DMS53 treated with DMSO at 0.1 percent for 48 hours (cell line): ENCODE data around the gene UBE2V1.
A peak's percentile ranks its signal among the peaks of the same experiment; 100 is the strongest.
"Not testable (repeated sequence)": the region's sequence is repeated elsewhere in the genome, so short reads cannot be mapped to it uniquely, and the experiment has no call there.

Experiments
- DNase-seq: peaks from one replicate; lab custom pipeline; 2025; ENCODE audit not compliant: unreplicated experiment; lab: John Stamatoyannopoulos, UW

The UBE2V1 gene

DNA sequence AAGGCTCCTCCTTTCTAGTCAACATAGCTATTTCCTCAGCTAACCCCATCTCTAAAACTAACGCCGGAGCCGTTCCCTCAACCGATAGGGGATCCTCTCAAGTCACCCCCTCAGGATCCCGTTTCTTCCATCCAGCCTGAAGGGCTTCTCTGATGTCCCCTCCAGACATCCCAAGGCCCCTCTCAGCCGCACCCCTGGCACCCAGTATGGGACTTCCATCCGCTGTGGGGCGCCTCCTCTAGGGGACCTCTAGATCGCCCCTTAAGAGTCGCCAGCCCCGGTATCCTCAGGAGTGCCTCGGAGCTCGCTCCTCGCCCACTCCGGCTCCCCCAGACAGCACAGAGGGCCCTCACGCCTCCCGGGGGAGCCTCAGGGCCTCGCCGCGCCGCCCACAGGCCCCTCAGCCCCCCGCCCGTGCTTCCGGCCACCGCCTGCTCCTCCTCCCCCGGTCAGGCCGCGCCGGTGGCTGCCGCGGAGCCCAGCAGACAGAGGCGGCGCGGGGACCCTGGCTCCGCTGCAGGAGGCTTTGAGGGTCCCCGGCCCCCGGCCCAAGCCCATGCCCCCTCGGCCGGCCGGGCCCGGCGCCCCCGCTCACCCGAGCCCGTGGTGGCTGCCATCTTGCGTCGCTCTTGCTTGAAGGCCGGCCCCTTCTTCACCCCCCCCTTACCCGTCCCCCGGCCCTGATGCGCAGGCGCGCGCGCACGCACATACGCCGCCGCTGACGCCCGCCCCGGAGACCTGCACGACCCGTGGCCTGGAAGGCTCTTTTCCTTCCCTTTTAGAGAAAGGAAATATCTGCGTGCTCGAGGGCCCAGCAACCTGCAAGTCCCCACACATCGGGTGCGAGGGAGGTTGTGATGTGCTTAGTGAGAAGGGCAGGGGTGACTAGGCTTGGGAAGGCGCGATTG is at the start of gene UBE2V1:
Gene UBE2V1, minus strand, starts transcription at position 639 of the 908 bp plus-strand sequence. Its CDS starts 22 bp downstream, at position 617.
- peak; percentile 60 for DNase-seq

DNA sequence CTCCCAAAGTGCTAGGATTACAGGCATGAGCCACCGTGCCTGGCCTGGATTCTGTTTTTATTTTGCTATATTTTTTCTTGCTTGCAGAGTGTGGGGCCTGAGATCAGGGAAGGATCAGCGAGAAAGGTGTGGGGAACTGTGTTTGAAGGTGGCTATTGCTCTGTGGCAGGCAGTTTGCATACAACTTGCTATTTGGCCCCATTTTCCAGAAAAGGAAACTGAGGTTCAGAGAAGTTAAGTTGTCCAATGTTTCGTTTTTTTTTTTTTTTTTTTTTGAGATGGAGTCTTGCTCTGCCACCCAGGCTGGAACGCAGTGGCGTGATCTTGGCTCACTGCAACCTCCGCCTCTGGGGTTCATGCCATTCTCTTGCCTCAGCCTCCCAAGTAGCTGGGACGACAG is 48.5 kb upstream of the UBE2V1 start:
- DNase-seq = not testable (repeated sequence)

DNA sequence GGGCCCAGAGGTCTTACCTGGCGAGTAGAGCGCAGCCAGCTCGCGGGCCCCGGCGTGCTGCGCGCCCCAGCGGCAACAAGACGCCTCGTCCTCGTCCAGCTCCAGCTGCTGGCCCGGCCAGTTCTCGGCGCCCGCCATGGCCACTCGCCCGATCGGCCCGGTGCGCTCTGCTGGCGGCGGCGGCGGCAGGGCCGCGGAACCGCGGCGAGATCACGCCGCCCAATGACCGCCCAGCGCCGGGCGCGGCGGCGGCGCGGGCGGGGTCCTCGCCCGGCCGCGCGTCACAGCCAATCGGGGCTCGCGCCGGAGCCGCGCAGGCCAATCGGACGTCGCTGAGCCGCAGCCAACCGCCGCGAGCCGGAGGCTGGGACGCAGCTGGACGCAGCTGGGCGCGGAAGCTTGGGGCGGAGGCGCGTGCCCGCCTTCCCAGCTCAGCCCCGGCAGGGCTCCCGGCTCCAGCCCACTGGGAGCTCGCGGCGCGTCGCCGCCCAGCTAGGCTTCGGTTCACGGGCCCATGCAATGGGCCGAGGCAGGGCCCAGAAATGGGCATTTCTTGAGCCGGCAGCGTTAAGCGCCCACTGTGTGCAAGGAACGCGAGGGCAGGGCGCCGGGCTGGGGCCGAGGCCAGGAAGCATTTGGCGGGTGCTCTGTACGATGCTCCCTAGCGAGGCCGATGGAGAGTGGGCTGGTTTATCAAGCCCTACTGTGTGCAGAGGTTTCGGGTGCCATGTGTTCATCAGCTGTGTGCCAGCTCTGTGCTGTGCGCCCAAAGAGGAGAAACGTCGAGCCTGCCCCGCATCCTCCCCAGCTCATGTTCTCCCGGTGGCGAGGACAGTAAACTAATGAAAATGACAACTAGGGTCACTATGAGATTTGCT is 40.8 kb upstream of the UBE2V1 start, which contains the start of gene PEDS1:
Gene PEDS1, minus strand, starts transcription at position 224 of the 878 bp plus-strand sequence. Its CDS starts 86 bp downstream, at position 138.
- DNase-seq = peak; percentile 82

DNA sequence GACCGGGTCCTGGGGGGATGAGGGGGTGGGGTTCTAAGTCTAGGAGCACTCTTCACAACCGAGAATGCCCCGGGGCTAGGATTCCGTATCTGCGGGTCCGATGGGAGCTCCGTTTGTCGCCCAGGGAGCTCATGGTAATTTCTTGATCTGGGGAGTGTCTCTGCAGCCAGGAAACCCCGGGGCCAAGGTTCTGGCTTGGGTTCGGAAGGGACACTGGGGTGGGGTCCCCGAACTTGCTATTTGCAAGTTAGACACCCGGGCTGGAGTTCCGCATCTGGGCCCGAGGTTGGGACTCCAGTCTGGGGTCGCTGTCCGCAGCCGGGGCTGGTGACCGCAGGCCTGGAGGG is 40.2 kb upstream of the UBE2V1 start:
- no peak for DNase-seq

DNA sequence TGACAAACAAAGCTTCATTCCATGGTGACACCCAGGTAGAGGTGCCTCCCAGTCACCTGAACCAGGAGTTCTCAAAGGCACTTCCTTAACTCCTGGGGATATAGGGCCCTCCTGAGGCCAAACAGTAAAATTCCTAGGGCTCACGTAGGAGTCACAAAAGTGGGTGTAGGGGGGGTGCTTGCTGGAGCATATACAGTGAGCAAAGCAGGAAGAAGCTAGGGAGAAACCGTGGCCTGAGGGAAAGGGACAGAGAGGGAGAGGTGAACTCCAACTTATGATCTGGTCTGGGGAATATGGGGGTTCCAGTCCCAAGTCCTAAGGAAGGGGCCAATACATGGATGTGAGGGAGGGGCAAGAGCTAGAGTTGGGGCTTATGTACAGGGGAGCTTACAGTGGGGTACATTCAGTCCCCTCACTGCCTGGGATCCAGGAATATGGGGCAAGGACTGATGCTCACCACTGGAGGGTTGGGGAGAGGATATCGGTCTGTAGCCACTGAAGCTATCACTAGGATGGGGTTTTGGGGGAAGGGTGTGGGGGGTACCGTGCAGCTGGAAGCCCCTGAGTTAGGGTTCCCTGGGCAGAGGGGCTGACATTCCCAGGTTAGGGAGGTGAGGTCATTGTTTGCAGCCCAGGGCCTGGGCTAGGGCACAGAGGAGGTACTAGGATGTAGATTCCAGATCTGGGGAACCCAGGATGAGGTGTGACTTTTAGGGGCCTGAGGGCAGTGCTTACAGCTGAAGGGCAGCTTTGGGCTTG is 39.6 kb upstream of the UBE2V1 start:
- DNase-seq = no peak

DNA sequence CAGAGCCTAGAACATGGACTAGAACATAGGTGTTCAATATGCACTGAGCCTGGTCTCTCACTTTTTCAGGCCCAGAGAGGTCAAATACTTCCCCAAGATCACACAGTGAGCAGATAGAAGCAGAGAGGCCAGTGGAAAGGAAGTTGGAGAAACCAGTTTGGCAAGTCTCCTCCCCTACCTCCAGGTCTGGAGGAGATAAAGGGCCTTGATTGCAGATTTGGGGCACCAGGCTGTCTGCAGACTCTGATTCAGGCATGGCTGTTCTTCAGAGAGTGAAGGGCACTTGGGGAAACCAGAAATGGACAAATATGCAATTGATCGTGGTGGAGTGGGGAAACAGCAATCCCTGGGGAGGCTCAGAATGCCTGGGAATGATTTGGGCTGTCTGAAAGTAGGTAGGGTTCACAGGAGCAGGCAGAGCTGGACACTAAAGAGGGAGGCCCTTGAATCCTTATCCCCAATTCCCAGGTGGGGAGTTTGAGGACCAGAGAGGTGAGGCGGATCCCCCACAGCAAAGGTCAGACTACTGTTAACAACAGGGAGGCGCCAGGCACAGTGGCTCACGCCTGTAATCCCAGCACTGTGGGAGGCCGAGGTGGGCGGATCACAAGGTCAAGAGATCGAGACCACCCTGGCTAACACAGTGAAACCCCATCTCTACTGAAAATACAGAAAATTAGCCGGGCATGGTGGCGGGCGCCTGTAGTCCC is 38.2 kb upstream of the UBE2V1 start:
- peak; percentile 20 for DNase-seq

DNA sequence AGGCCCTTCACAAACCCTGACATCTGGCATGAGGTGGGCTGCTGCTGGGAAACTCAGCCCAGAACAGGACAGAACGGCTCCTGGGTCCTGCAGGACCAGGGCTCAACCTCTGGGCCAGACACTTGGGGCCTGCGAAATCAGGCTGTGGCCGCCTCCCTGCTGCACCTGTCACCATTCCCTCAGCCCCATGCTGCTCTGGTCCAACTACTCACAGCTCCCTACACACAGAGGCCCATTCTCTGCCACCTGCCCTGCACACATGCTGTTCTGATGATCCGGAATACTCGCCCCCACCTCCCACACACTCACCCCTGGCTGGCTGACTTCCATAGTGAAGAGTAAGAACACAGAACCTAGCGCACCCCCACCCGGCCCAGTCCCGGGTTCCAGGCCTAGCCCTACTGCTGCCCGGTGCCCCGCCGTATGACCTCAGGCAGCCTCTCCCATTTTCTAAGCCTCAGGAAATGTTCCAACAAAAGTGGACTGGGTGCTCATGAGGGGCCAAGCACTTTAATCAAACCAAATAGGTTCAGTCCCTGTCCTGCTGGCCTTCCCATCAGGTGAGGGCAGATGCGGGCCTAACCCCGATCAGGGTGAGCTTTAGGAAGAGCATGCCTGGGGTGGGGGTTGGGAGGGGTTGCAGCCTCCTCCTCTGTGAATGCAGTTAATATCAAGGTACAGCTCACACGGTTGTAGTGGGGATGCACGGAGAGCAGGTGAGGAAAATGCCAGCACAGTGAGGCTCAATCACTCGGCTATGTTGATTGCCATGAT is 36.7 kb upstream of the UBE2V1 start:
- DNase-seq = no peak

DNA sequence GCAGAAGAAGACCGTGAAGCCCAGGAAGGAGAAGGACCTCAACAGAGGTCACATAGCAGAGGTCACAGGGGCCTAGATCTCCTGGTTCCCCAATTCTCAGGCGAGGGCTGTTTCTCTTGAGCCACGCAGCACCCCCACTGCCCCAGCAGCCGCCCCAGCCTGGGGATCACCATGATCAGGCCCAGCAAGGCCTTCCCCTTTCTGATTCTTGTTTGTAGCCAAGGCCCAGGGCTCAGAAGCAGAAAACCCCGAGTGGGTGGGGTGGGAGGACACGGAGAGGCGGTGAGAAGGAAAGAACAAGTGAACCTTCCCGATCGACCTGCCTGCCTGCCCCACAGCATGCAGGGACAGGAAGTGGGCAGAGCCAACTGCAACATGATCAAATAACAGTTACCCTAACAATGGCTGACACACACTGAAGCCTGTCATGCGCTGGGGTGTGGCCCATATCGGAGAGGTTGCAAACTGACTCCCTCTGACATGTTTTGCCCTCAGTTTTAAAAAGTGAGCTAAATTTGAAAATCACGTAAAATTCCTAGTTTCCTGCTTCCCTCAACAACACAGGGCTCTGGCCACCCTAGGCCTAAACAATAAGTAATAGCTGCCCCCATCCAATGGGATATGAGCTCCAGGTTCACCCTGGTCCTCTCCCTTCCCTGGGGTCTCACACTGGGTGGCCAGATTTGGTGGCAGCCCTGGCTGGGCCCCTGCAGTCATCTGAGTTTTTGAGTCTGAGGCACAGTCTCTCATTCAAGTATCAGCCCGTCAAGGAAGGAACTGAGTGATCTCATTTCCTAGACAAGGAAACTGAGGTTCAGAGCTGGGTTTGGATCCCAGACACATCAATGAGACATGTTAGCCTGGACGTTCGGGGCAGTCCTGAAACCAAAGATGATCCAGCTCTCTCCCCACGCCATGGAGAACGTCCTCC is 34.0 kb upstream of the UBE2V1 start:
- no peak for DNase-seq

DNA sequence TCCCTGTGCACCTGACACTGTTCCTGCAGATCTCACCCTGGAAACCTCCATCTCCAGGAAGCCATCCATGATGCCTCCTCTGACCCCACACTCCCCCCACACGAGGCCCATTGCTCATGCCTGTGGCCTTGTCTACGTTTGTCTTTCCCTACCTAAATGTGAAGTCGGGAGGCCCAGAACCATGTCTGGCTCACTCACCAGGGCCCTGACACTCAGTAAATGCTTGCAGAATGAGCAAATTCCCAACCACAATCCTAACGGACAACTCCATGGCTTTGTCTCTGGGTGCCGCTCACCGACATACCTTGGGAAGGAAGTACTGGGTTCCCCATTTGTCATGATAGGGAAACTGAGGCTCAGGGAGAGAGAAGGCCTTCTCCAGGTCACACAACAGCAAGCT is 33.3 kb upstream of the UBE2V1 start:
- DNase-seq = no peak

DNA sequence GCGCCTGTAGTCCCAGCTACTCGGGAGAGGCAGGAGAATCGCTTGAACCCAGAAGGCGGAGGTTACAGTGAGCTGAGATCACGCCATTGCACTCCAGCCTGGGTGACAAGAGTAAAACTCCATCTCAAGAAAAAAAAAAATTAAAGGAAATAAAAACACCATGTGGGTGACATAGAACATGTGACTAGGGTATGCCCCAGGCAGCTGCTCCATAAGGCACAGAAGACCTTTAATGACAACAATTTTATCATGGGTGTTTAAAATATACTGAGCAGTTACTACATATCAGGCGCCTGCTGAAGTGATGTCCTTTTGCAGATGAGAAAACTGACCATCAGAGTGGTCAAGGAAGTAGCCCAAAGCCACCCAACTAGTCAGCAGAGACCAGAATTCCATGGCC is 32.6 kb upstream of the UBE2V1 start:
- no peak for DNase-seq

DNA sequence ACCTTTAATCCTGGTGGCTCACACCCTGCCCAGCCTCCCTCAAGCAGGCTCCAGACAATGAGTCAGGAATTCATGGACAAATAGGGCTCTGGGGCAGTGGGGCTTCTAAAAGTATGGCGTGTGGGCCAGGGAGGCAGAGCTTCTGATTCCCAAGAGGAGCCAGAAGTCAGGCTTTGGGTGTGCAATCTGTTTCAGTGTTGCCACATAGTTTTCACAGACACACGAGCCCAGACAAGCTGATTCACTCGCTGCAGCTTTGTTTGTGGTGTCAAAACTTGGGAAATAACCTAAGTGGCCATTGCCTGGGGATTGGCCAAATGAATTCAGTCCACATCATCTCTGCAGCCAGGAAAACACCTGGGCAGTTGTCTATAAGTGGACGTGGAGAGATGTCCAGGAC is 31.4 kb upstream of the UBE2V1 start:
- no peak for DNase-seq

DNA sequence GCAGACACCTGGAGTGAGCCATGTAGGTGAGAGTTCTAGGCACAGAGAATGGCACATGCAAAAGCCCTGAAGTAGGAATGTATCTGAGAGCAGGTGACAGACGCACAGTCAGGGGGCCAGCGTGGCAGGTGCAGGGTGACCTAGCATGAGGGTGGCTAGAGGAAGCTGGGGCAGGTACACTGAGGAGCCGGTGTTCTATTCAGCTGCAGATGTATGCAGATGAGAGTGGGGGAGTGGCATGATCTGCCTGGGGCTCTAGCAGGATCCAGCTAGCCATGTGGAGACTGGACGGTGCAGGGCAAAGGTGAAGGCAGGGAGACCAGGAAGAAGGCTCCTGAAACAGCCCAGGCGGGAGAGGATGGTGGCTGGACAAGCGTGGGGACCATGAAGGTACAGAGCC is 29.9 kb upstream of the UBE2V1 start:
- peak; percentile 22 for DNase-seq

DNA sequence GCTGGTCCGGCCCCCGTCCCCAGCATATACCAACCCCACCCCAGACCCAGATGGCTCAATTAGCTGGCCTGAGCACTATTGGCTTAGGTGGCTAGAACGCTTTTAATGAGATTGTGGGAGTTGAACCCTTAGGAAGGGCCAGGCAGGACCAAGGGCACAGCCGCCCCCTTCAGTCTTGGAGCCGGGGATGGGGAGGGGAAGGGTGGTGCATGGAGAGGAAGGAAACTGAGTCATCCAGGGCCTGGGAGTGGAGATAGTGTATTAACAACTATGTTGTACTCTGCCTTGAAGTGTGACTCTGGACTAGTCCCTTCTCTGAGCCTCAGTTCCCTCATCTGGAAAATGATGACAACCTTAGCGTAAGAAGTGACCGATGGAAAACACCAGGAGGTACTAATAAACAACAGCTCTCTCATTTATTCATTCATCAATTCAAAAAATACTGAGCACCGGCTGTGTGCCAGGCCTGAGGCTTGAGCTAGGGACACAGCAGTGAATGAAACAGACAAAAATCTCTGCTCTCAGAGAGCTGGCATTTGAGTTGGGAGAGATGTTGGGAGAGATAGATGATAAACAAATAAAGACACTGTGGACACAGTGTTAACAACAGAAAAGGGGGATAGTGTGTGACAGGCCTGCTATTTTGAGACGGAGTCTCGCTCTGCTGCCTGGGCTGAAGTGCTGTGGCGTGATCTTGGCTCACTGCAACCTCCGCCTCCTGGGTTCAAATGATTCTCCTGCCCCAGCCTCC is 29.0 kb upstream of the UBE2V1 start:
- DNase-seq = no peak

DNA sequence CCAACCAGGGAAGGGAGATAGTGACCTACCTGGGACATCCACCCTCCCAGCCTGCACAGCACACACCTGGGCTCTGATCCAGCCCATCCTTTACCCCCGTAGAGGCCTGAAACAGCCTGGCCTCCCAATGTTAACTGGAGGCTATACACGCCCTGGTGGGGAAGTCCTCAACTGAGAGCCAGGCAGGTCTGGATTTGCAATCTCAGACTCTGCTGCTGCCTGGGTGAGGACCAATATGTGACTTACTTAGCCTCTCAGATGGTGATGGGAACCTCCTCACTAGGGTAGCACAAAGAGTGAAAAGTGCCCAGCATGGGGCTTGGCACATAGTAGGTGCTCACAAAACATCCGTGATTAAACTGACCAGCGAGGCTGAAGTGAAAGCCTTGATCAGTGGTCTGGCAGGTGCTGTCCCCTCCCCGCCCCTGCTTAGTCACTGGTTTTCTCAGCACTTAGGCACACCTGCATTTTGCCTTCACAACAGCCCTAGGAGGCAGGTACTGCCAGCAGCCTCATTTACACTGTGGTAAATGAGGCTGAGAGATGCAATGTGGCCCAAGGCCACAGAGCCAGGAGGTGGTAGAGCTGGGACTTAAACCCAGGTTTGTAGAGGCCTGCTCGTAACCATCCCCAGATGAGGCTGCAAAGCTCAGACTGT is 28.2 kb upstream of the UBE2V1 start:
- DNase-seq = no peak

DNA sequence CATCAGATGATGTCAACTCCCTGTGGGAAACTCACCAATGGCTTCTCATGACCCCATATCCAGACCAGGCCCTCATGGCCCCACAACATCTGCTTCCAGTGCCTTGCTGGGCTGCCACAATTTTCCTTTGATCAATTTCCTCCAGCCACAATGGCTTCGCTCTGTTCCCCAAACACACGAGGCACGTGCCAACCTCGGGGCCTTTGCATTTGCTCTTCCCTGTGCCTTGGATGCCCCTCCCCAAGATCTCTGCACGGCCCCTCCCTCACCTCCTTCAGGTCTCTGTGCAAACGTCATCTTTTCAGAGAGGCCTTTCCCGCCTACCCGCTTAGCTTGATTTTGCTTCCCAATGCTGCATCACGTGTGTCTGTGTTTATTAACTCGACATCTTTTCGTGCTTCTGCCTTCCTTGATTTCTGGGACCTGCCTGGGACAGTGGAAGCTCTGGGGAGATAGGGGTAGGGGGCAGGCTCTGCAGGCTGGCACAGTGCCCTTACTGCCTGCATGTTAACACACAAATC is 27.4 kb upstream of the UBE2V1 start:
- no peak for DNase-seq

DNA sequence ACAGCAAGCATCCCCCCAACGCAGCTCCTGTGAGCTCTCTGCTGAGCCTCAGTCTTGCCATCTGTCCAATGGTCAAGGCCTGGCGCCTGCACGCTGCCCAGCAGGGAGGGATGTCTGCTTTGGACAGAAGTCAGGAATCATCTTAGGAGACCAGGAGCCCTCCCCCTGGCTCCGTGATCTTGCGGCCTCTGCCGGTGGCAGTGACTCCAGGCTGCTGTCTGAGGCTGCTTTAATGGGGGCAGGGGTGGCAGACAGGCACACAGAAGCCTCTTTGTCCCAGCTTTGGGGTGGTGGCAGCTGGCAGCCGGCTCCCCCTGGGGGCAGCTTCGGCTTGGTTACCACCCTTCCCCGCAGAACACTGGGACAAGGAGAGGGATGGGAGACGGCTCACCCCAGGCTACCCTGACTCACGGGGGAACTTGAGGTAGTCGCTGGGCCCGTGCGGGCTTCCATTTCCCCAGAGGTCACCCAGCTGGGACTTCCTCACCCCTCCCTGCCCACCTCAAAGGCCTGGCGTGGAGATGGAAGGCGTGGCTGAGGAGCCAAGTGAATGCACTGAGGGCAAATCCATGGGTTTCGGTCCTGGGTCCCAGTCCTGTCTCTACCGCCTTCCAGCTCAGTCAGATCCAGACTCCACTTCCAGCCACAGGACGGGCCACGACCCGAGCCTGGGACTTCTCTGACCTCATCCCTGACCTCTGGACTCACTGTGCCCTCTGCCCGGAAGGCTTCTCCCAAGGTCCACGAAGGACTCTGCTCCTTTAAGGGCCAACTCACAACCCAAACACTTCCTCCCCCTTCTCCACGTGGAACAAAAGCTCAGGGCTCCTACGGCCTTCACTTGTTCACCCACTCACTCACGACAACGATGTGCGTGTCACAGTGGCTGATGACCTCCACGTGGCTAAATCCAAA is 25.8 kb upstream of the UBE2V1 start:
- no peak for DNase-seq
